ENCODE measurements around the gene MYOF.
"Not testable (repeated sequence)": the region's sequence is repeated elsewhere in the genome, so short reads cannot be mapped to it uniquely, and the experiment has no call there.

Gene MYOF

GRCh38 chr10:93454146-93454545 is 28.0 kb downstream of the MYOF start:
- no peak for DNase-seq

- no peak for DNase-seq
Measured at GRCh38 chr10:93452143-93452542, 30.0 kb downstream of the MYOF start.

DNA sequence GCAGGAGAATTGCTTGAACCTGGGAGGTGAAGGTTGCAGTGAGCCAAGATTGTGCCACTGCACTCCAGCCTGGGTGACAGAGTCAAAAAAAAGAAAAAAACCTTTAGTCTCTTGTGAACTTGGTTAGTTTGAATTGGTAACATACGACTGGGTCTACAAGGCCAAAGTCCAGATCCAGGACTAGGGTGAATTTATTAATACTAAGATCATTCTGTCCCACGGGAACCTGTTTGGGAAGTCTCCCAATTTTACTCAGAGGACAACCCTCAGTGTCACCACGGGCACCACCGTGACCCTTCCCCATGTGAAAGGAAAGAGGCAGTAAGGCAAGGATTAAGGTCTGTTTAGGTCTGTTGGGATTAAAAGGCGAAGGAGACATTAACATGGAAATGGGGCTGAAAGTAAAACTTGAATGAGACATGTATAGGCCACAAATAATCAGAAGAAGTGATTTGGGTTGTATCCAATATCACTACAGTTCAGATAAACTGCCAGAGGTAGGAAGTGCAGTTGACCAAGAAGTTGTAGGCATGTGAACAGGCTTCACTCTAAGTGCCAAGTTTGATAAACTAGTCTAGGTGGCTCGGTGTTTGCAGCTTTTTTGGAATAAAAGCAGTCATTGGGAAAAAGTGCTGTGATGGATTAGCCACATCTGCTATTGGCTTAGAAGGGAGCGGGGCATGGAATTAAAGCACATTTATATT is 30.7 kb downstream of the MYOF start:
- no peak for DNase-seq

GRCh38 chr10:93447970-93448369 is 34.2 kb downstream of the MYOF start:
- no peak for DNase-seq

DNA sequence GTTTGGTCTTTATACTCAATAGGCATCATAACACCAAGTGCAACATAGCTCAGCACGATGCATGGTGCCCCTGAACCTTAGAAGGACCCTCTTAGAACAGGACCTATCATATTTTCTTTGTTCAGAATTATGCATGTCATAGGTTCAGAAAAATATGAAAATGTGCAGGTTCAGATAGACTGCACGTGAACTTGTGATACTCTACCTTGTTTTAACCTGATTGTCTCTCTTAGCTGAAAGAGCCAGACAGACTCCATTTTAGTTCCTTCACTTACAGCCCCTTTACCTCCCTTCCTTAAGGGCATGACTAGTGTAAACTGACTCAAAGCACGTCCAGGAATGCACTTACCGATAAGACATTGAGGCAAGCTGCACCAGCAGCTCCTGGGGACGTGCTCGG is 35.1 kb downstream of the MYOF start:
- DNase-seq: no peak

- DNase-seq: no peak
Measured at GRCh38 chr10:93445978-93446720, 36.0 kb downstream of the MYOF start.

DNA sequence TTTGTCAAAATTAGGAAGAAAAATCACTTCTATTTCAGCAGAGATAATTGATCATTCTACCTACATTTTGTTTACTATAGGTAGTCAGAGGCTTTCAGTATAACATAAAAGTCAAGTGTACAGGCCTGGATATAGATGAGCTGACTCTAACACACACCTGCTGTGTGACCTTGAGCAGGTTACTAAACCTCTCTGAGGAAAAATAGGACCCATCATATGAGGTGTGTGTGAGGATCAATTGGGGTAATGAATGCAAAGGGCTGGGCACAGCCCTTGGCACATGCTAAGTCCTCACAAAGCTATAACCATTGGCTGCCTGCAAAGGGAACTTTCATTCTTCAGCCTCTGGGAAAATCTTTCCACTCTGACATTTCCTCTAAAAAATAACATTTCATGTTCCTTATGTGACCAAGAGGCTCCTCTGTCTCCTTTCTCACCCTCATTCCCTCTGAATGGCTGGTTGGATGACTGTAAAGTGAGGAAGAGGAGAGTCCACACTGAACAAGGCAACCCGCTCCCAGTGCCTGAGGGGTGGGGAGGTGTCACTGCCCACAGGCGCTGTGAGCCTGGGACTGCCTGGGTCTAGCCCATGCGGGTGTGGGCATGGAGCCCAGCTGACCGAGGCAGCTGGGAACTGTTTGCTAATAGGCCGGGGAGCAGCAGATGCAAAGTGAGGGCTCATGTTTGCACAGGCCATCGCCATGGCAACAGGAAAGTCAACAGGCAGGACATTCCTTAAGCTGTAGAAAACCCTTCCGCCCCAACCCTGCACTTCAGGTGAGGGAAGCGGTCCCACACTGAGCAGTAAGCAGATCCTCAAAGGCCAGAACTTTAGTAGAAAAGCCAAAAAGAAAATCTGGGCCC is 36.8 kb downstream of the MYOF start:
- peak; percentile 95 for DNase-seq

GRCh38 chr10:93443481-93443880 is 38.7 kb downstream of the MYOF start:
- DNase-seq: no peak

- not testable (repeated sequence) for DNase-seq
Measured at GRCh38 chr10:93442721-93443120, 39.4 kb downstream of the MYOF start.

- DNase-seq: no peak
Measured at GRCh38 chr10:93440591-93441091, 41.5 kb downstream of the MYOF start.

GRCh38 chr10:93438613-93439253 is 43.4 kb downstream of the MYOF start:
- peak; percentile 40 for DNase-seq

DNA sequence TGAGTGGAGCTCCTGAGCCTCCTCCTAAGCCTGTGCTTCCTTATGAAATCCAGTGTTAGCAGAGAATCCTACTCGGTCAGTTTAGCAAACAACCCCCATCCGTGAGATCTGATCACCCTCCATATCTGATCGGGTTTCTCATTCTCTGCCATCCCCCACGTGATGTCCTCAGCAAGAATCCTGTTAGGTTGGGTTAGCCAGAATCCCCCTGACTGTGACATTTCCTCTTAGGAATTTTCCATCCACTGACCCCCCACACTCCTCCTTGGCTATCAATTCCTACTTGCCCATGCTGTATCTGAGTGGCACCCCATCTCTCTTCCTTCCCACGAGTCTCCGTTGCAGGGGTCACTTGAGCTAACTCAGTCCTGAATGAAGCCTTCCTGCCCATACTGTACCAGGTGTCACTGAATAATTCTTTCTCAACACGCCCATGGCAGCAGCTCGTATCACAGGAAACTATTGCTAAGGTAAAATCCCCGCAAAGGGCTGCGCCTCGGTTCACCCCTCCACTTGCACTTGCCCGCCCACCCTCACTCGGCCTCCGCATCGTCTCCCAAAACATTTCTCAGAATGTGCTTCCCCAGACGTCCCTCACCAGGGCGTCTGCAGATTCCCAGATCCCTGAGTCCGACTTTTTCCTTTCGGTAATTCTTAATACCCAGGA is 44.1 kb downstream of the MYOF start:
- DNase-seq: peak; percentile 87

DNA sequence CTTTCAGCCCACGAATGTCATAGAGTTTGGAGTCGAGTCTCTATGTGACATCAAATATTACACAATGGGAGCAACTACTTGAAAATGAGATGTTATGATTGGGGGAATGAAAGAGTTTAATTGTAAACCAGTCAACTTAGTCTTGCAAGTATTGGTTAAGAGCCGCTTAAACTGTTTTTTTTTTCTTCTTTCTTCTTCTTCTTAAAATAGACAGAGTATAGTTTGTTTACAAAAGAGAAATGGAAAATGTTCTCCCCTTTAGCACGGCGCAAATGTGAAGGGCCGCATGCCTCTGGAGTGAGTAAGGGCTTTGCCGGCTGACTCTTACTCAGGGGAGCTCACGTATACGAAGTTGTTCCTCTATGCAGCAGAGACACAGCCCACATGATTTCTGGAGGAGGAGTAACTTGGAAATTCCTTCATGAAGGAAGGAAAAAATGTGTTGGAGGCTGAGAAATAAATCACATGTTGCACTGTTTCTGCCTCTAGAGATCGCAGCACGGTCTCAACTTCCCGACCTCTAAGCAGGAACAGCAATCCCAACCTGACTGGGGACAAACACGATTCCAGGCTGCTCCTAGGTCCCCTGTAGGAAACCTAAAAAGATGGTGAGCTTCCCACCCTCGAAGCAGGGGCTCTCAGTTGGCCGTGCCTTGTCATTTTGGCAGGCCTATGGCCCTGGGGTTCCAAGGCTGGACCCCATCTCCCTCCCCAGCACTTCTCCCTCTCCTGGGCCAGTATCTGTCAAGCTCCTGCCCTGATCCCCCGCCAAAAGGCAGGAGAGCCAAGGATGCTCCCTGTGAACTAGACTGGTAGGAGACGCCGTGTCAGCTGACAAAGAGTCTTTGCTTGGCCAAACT is 44.8 kb downstream of the MYOF start:
- peak; percentile 100 for DNase-seq

GRCh38 chr10:93436591-93437085 is 45.5 kb downstream of the MYOF start:
- DNase-seq: peak; percentile 99

- peak; percentile 69 for DNase-seq
Measured at GRCh38 chr10:93435621-93436397, 46.3 kb downstream of the MYOF start.

- DNase-seq: no peak
Measured at GRCh38 chr10:93434991-93435491, 47.1 kb downstream of the MYOF start.

DNA sequence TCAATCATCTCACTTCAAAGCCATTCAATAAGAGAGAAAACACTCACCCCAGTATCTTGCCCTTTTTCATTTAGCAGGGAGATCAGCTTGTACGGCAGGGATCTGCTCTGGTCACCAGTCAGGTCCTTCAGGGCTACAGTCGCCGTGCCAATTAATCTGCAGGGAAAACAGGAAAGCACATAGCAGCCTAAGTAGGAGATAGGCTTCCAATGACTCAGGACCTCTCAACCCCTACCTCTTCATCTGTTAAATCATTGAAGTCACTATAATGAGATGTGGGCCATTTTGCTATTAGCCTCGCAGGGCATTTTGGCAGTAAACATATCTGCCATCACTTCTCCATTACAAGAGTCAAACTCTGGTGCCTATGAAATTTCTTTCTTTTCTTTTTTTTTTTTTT is 50.8 kb downstream of the MYOF start:
- DNase-seq: no peak

DNA sequence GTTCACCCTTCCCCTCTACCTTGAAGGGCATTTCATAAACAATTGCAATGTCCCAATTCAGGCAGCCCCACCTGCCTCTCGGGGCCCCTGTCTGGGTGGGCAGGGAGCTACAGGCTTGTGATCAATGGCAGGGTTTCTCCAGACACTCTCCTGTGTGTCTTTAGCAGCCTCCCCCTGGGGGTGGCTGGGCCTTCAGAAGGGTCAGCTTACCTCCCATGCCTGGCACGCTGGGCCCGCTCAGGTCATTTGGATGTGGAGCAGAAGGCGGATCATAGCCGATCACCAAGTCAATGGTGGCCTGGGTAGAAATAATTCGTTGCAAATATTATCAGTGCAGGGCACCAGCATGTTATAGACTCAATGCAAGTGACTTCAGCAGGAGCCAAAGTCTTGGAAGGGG is 56.3 kb downstream of the MYOF start:
- DNase-seq: no peak

GRCh38 chr10:93422118-93422517 is 60.0 kb downstream of the MYOF start:
- DNase-seq: no peak
